GM19463 (cell line): Measurements from ENCODE around the gene PAIP1.
"Not testable (repeated sequence)": the region's sequence is repeated elsewhere in the genome, so short reads cannot be mapped to it uniquely, and the experiment has no call there.

Experiments used
- ATAC-seq: cut with Tn5 transposase; IDR thresholded peaks from one replicate; pipeline ENCODE4 v1.9.1; 2021; ENCODE audit warnings: mild to moderate bottlenecking, moderate library complexity; ENCODE audit not compliant: unreplicated experiment

Gene PAIP1

DNA sequence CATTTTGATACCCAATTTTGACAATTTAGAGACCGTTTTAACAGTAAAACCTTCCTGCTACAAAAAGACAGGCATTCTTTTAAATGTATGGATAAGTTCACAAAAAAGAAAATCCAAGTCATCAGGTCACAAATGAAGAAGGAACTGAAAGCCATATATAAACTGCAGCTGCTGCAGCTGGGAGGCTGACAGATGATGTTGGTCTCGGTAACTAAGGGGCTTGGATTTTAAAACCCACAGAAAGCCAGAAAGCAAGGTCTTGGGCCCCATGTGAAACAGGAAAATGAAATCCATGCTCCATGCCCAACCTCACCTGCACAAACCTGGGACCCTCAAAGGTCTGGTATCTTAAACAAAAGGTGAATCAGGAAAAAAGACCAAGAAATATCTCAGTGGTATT is 26.2 kb downstream of the PAIP1 start:
- no peak for ATAC-seq

DNA sequence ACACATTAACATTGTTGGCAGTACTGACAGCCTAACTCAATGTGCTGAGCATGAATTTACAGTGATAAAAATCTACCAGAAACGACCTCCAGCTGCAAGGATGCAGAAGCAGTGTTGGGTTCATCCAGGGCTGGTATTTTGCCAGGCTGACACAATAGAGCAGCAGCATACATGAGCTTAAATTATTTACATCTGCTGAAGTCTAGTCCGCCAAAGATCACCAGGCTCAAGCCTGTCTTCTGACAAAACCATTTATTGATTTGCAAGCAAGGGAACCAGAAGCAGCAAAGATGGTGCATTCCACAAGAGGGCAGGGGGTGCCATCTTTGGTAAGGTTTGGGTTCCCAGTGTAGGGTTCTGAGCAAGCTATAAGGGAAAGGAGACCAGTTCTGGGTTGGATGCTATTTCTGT is 33.2 kb downstream of the PAIP1 start:
- no peak for ATAC-seq

DNA sequence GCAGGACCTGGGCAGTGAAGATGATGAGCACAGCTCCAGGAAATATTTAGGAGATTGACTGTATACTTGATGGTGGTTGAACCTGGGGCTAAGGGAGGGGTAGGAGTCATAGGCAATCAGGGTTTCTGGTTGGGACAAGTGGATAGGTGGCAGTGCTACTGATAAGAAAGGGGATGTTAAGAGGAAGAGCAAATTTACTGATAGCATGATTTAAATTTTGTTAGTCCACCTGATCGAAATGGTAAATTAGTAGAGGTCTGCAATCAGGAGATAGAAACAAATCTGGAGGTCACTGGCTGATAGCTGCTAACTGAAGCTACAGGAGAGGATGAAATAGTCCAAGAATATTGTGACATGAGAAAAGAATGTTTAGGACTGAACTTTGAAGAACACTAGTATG is 36.3 kb downstream of the PAIP1 start:
- ATAC-seq = no peak

DNA sequence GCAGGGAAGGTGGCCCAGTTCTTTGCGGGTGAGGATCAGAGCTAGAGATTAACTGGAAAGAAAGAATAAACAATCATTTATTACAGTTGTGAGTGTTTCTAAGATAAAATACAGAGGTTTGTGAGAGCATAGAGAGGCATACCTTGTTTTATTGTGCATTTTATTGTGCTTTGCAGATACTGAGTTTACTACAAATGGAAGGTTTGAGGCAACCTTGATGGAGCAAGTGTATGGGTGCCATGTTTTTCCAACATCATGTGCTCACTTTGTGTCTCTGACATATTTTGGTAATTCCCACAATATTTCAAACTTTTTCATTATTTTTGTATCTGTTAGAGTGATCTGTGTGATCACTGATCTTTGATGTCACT is 41.2 kb downstream of the PAIP1 start:
- no peak for ATAC-seq

DNA sequence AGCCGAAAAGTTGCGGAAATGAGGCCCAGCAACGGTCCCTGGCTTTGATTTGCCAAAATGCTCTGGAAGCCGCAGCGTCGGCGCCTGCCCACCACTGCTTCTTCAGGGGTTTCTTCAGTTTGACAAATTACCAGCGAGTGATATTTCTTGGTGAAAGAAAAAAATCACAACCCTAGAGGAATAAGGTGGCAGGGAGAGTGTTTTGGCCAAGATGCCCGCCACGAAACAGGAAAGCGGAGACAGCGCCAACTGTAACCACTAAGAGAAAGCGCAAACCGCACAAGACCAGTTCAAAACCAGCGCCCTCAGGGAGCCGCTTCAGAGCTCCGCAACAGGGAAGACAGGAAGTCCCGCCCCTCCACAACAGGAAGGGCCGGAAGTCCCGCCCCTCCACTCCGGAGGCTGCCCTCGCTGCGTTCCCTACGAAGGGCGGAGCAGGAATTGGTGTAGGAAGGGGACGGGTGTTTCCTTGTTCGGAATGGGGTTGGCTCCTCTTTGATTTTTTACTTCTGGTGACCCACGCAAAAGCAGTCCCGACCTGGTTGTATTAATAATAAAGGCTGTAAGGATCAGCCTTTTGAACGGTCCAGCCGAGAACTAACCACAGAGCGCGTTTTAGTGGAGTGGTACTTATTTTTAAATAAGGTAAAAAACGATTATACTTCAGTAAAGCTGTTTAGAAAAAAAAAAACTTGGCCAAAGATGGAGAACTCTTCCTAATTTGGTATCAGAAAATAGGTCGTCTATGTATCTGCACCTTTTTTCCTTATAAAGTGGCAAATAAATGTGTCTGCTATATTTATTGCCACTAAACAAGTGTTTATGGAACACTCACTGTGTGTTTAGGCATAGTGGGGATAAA is 41.8 kb downstream of the PAIP1 start, which contains the start of gene C5orf34:
Gene C5orf34, minus strand, starts transcription at position 333 of the 862 bp plus-strand sequence. CDS start 5,809 bp downstream, outside the sequence.
- peak; percentile 99 for ATAC-seq

DNA sequence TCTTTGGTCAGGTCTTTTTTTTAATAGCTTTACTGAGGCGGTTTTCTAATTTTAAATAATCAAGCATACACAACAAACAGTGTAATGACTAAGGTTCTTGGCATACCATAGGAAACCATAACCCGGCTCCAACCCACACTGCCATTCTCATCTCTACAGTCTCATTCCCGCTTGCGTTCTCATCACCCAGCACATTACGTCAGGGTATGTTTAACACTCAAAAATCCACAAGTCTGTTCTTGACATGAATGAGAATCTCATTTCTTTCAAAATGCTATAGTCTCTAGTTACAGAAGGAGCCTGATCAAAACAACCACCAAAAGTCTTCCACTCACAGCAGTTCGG is 42.4 kb downstream of the PAIP1 start:
- ATAC-seq = peak; percentile 19

DNA sequence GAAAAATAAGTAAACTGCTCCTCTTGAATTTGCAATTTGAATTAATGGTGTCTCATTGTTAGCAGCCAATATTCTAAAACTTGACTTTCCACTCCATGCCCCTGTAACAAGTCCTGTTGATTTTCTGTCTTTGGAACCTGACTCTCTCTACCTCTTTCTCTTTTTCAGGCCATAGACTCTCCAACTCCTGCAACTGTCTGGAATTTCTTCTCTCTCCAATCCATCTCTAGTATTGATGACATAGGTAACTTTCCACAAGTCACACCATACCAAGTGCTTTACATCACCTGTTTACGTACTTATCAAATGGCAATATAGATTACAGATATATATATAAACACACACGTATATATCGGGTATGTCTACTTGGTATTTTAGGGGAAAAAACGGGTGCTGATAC is 42.9 kb downstream of the PAIP1 start:
- ATAC-seq = no peak

DNA sequence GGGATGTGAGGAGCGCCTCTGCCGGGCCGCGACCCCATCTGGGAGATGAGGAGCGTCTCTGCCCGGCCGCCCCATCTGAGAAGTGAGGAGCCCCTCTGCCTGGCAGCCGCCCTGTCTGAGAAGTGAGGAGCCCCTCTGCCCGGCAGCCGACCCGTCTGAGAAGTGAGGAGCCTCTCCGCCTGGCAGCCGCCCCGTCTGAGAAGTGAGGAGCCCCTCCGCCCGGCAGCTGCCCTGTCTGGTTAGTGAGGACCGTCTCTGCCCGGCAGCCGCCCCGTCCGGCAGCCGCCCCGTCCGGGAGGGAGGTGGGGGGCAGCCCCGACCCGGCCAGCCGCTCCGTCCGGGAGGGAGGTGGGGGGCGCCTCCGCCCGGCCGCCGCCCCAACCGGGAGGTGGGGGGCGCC is 45.8 kb downstream of the PAIP1 start:
- ATAC-seq = not testable (repeated sequence)

DNA sequence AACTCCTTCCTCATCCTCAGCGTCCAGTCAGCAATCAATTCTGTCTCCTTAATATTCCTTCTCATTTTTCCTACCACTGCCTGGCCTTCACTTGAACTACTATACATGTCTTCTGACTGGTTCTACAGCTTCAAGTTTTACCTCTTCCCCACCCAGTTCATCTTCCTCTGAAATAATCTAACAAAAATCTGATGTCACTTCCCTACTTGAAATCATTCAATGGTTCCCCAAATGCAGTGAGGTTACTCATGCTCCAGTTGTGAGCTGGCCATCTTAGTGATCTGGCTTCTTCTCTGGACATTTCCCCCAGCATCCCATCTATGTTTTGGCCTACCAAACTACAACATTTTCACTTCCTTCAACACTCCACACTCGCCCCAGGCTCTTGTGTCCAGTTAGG is 58.3 kb downstream of the PAIP1 start:
- ATAC-seq = no peak

DNA sequence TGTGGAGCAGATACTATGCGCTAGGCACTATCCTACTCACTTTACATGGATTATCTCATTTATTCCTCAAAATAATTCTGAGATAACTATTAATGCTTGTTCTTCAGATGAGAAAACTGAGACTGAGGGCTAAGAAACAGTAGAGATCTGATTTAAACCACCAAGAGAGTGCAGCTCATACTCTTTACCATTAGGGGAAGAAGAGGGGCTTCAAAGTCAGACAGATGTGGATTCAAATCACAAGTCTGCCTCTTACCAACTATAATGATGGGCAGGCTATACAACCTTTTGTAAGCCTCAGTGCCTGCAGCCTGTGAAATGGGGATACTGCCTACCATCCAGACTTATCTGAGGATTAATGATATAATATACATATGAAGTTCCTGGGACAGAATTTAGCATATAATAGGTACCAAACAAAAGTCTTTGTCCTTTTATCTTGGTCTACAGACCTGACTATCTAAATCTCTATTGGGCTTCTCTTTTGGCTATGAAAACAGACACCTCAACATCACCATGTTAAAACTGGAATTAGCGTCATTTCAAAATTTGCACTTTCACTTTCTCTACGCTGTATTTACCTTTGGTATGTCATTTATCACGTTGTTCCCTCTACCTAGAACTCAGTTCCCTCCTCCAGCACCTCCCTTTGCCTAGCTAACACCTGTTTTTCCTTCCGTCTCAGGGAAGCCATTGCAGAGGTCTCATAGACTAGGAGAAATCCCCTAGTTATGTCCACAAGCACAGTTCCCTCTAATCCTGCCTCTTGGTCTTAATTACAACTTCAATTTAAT is 59.4 kb downstream of the PAIP1 start:
- ATAC-seq = no peak

DNA sequence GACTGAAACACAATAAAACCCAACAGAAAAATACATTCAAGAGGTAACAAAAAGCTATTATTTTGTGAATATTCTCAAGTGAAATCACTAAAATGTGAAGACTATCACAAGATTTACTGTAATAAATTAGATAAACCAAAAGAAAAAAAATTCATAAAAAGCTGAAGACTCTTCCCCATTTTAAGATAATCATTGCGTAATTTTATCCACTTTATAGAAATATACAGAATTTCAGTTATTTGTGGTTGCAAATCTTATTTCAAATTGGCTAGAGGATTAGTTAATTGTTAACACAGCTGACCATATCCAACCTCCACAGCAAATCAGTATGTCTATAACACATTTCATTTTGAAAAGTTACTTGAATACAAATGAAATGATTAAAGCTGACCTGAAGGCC is 65.6 kb downstream of the PAIP1 start:
- no peak for ATAC-seq

DNA sequence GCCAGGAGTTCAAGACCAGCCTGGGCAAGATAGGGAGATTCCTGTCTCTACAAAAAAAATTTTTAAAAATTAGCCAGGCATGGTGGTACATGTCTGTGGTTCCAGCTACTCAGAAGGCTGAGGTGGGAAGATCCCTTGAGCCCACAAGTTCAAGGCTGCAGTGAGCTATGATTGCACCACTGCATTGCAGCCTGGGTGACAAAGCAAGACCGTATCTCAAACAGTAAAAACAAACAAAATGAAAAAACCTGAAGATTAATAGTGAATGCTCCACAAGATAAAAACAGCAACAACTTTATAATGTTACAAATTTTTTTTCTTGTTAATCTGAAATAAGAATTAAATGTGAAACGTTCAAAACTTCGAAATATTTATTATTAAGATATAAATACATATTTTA is 70.5 kb downstream of the PAIP1 start:
- ATAC-seq = no peak

DNA sequence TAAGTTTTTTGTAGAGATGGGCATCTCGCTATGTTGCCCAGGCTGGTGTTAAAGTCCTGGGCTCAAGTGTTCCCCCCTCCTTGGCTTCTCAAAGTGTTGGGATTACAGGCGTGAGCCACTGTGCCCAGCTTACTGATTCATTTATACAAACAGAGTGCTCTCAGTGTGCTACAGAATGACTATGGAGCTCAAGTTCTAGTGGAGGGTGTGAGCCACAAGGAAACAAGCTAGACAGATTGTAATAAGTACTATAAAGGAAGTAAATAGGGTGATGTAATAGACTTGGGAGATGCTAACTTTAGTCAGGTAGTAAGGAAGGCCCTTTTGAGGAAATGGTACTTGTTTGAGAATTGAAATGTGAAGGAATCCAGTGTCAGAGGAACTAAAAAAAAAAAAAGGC is 71.5 kb downstream of the PAIP1 start:
- ATAC-seq = no peak

DNA sequence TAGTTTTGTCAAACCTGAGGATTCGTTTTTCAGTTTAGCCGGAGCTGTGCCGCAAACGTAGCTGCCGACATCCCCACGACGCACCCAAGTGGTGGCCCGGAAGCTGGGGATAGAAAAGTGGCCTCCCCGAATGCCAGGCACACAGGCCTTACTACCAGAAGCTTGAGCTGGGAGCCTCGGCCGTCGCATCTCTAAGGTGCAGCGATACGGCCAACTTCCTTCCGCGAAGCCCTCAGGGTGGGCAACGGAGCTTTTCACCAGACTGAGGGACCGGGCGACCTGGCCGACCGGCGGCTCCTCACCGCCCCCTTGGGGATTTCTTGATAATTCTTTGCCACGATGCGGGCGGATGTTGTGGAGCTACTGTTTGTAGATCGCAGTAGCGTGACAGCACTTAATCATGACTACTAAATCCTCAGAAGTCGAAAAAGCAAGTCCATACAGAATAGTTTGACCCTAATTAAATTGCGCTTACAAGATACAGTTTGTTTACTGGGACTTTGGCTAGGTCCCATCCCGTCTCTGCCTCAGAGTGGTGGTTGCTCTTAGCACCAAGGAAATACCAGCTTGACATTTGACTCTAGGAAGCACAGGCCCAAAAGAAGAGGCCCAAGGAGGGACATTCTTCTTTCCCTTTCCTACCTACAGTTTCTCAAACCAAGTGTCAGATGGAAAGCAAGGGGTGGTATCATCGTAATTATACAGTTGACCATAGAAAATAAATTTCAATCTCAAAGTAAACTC is 72.6 kb downstream of the PAIP1 start:
- peak; percentile 59 for ATAC-seq

DNA sequence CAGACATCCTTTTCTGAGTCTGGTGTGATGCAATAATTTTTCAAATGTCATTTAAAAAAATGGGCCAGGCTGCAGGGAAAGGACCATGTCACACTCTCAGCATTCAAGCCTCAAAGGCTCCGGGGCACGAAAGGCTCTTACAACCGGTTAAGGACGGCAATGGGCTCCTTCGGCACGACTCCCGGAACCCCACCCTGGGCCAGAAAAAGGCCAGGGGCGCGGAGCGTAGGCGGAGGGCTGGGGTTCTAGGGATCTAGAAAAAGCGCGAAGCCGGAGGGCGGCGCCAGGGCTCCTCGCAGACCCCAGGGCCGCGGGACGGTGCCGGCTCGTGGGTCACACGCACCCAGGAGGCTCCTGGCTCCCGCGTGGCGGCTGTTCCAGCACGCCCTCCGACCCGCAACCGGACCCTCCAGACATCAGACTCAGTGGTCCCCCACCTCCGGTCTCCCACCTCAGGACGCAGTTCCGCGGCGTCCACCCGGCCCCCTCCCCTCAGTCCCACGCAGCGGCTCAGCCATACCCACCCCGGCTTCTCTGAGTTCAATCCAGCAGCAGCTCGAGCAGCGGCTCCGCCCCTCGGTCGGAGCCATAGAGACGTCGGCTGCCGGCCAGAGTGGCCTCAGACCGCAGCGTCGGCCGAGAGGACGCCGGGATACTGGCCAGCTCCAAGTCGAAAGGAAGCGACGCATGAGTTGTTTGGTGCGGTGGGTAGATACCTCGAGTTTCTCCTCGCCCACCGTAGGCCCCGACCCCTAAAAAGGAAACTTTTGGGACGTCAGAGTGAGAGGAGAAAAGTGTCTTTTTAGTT is 73.4 kb downstream of the PAIP1 start, which contains the start of gene TMEM267:
Gene TMEM267, minus strand, starts transcription at position 568 of the 808 bp plus-strand sequence. CDS start 29,896 bp downstream, outside the sequence.
- ATAC-seq = peak; percentile 92

DNA sequence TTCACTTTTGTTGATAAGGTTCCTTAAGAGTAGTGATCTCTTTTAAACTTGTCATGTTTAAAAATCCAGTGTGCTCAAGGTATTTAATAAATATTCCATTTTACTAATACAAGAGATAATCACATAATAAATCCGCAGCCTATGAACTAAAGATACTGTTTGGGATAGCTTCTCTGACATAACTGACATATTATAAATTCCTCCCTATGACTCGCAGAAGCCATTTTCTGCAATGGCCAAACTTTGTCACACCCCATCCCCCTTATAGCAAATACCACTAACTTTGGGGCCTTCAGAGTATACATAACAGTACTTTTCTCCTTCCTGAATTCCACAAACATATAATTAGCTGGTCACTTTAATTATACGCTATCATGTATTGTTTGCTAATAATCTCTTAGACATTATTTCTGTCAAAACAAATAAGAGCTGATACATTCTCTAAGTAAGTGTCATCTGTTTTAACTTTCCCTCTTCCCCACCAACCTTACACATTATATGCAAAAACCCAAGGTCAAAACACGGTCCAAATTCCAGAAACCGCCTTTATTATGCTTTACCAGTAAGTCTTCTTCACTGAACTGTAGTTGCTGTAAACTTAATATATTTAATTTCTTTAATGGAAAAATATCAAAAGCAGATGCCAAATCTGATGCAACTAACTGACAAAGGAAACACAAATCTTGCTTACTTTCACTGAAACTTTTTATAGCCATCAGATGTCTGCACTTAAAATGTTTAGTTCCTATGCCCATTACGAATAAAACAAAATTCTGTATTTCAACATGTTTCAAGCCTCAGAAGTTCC is 74.2 kb downstream of the PAIP1 start:
- no peak for ATAC-seq
